ENCODE measurements around the gene PCF11.

PCF11 gene

GRCh38 chr11:83191491-83191890, 34.6 kb downstream of the PCF11 start:
- H3K9ac ChIP-seq (ENCODE audit: low read length): peak overlapping the region; percentile 99
- no peak overlapping the region for H3K27ac ChIP-seq (ENCODE audit: low read length, poor library complexity, severe bottlenecking)
- no peak overlapping the region for H4K91ac ChIP-seq (ENCODE audit: low read length)
- H2BK15ac ChIP-seq (ENCODE audit: low read depth, poor library complexity, severe bottlenecking): no peak overlapping the region
- no peaks in the 10 kb centered on the region for H3K9me3 ChIP-seq (ENCODE audit: control insufficient read depth, low read length)
- peaks cover 8% of the 10 kb centered on the region for H3K79me1 ChIP-seq (replicated peaks; ENCODE audit: low read length, poor library complexity, severe bottlenecking)
- no peak overlapping the region for H3K4me3 ChIP-seq (ENCODE audit: insufficient read depth in 1 of 2, low read depth in 1 of 2, low read length in 2 of 2)
- no peaks in the 10 kb centered on the region for H3K27me3 ChIP-seq (ENCODE audit: control insufficient read depth in 1 of 2, insufficient read depth in 1 of 2, low read length in 2 of 2)
- H2BK5ac ChIP-seq (ENCODE audit: low read depth, low read length, poor library complexity, severe bottlenecking): no peak overlapping the region
- H2BK120ac ChIP-seq (ENCODE audit: low read depth, low read length): no peak overlapping the region
- H2BK12ac ChIP-seq (ENCODE audit: low read length in 2 of 2): no peak overlapping the region
- H3K4ac ChIP-seq (ENCODE audit: low read depth in 1 of 2, low read length in 2 of 2): no peak overlapping the region
- H4K8ac ChIP-seq (ENCODE audit: low read length): no peak overlapping the region
- no peak overlapping the region for H3K14ac ChIP-seq (ENCODE audit: low read length in 2 of 2)
- no peak overlapping the region for H3K18ac ChIP-seq (ENCODE audit: low read depth in 1 of 2, low read length in 2 of 2)
- no peak for DNase-seq
- no peak overlapping the region for H2AFZ ChIP-seq (ENCODE audit: low read depth, low read length)
- H3K23ac ChIP-seq (ENCODE audit: low read length in 2 of 2): no peak overlapping the region
- H3K36me3 ChIP-seq (ENCODE audit: control insufficient read depth in 1 of 2, insufficient read depth in 2 of 2, low read depth in 1 of 2, low read length in 2 of 2): peaks cover 11 to 54% of the 10 kb centered on the region in 2 experiments
- H2AK5ac ChIP-seq (ENCODE audit: low read length, severe bottlenecking): no peak overlapping the region
- WGBS: 98% methylated on average over 5 of the region's 5 CpGs
- peaks cover 7% of the 10 kb centered on the region for H3K4me1 ChIP-seq (ENCODE audit: control insufficient read depth, insufficient read depth, low read depth, low read length)
- no peak overlapping the region for H3K4me2 ChIP-seq (ENCODE audit: low read length, poor library complexity, severe bottlenecking)

- peaks cover 11% of the 10 kb centered on the region for H3K79me1 ChIP-seq (replicated peaks; ENCODE audit: low read length, poor library complexity, severe bottlenecking)
- peaks cover 7% of the 10 kb centered on the region for H3K4me1 ChIP-seq (ENCODE audit: control insufficient read depth, insufficient read depth, low read depth, low read length)
- H3K4me2 ChIP-seq (ENCODE audit: low read length, poor library complexity, severe bottlenecking): peak overlapping the region; percentile 56
- no peak overlapping the region for H3K27ac ChIP-seq (ENCODE audit: low read length, poor library complexity, severe bottlenecking)
- no peak overlapping the region for H3K23ac ChIP-seq (ENCODE audit: low read length in 2 of 2)
- H3K14ac ChIP-seq (ENCODE audit: low read length in 2 of 2): no peak overlapping the region
- peak overlapping the region; percentile 99 for H3K9ac ChIP-seq (ENCODE audit: low read length)
- H3K18ac ChIP-seq (ENCODE audit: low read depth in 1 of 2, low read length in 2 of 2): no peak overlapping the region
- H3K27me3 ChIP-seq (ENCODE audit: control insufficient read depth in 1 of 2, insufficient read depth in 1 of 2, low read length in 2 of 2): no peaks in the 10 kb centered on the region
- WGBS: 96% methylated on average over 11 of the region's 11 CpGs
- peak overlapping the region in 1 of 2 experiments; percentile 96 for H3K4me3 ChIP-seq (ENCODE audit: insufficient read depth in 1 of 2, low read depth in 1 of 2, low read length in 2 of 2)
- no peak overlapping the region for H4K91ac ChIP-seq (ENCODE audit: low read length)
- H4K8ac ChIP-seq (ENCODE audit: low read length): no peak overlapping the region
- H2AFZ ChIP-seq (ENCODE audit: low read depth, low read length): no peak overlapping the region
- H3K4ac ChIP-seq (ENCODE audit: low read depth in 1 of 2, low read length in 2 of 2): no peak overlapping the region
- no peak overlapping the region for H2BK15ac ChIP-seq (ENCODE audit: low read depth, poor library complexity, severe bottlenecking)
- no peak for DNase-seq
- H2AK5ac ChIP-seq (ENCODE audit: low read length, severe bottlenecking): no peak overlapping the region
- no peak overlapping the region for H2BK12ac ChIP-seq (ENCODE audit: low read length in 2 of 2)
- no peaks in the 10 kb centered on the region for H3K9me3 ChIP-seq (ENCODE audit: control insufficient read depth, low read length)
- no peak overlapping the region for H2BK120ac ChIP-seq (ENCODE audit: low read depth, low read length)
- peaks cover 11 to 49% of the 10 kb centered on the region in 2 experiments for H3K36me3 ChIP-seq (ENCODE audit: control insufficient read depth in 1 of 2, insufficient read depth in 2 of 2, low read depth in 1 of 2, low read length in 2 of 2)
- H2BK5ac ChIP-seq (ENCODE audit: low read depth, low read length, poor library complexity, severe bottlenecking): no peak overlapping the region
Measured at GRCh38 chr11:83191986-83192385, 35.1 kb downstream of the PCF11 start.

- no peak for DNase-seq
- Histone ChIP-seq H3K9me3 (ENCODE audit: control insufficient read depth, low read length) (no peaks in the 10 kb centered on the region), H4K91ac (ENCODE audit: low read length) (no peak overlapping the region), H2BK15ac (ENCODE audit: low read depth, poor library complexity, severe bottlenecking) (no peak overlapping the region), H2BK120ac (ENCODE audit: low read depth, low read length) (no peak overlapping the region), H2AK5ac (ENCODE audit: low read length, severe bottlenecking) (peak overlapping the region; percentile 68), H3K14ac (ENCODE audit: low read length in 2 of 2) (no peak overlapping the region), H2BK12ac (ENCODE audit: low read length in 2 of 2) (no peak overlapping the region), H3K4me2 (ENCODE audit: low read length, poor library complexity, severe bottlenecking) (peak overlapping the region; percentile 94), H4K8ac (ENCODE audit: low read length) (no peak overlapping the region), H3K23ac (ENCODE audit: low read length in 2 of 2) (no peak overlapping the region), H3K79me1 (replicated peaks; ENCODE audit: low read length, poor library complexity, severe bottlenecking) (peaks cover 11% of the 10 kb centered on the region), H3K27ac (ENCODE audit: low read length, poor library complexity, severe bottlenecking) (no peak overlapping the region), H3K4me3 (ENCODE audit: insufficient read depth in 1 of 2, low read depth in 1 of 2, low read length in 2 of 2) (peak overlapping the region; percentile 75 to 96), H3K18ac (ENCODE audit: low read depth in 1 of 2, low read length in 2 of 2) (no peak overlapping the region), H3K9ac (ENCODE audit: low read length) (peak overlapping the region; percentile 99), H3K4ac (ENCODE audit: low read depth in 1 of 2, low read length in 2 of 2) (peak overlapping the region in 1 of 2 experiments; percentile 40), H3K27me3 (ENCODE audit: control insufficient read depth in 1 of 2, insufficient read depth in 1 of 2, low read length in 2 of 2) (no peaks in the 10 kb centered on the region), H3K4me1 (ENCODE audit: control insufficient read depth, insufficient read depth, low read depth, low read length) (peaks cover 7% of the 10 kb centered on the region), H3K36me3 (ENCODE audit: control insufficient read depth in 1 of 2, insufficient read depth in 2 of 2, low read depth in 1 of 2, low read length in 2 of 2) (peaks cover 11 to 43% of the 10 kb centered on the region in 2 experiments), H2AFZ (ENCODE audit: low read depth, low read length) (no peak overlapping the region), H2BK5ac (ENCODE audit: low read depth, low read length, poor library complexity, severe bottlenecking) (no peak overlapping the region)
- WGBS: 37% methylated on average over 8 of the region's 8 CpGs
Measured at GRCh38 chr11:83192606-83193245, 35.8 kb downstream of the PCF11 start.

- peak; percentile 99 for DNase-seq
- Histone ChIP-seq H3K27ac (ENCODE audit: low read length, poor library complexity, severe bottlenecking) (peak within 1 kb of the TSS; percentile 60), H3K9ac (ENCODE audit: low read length) (peak within 1 kb of the TSS; percentile 99), H3K4ac (ENCODE audit: low read depth in 1 of 2, low read length in 2 of 2) (peak within 1 kb of the TSS; percentile 64 to 89), H3K14ac (ENCODE audit: low read length in 2 of 2) (peak within 1 kb of the TSS; percentile 19 to 96), H2BK15ac (ENCODE audit: low read depth, poor library complexity, severe bottlenecking) (no peak within 1 kb of the TSS), H4K91ac (ENCODE audit: low read length) (peak within 1 kb of the TSS; percentile 96), H2BK5ac (ENCODE audit: low read depth, low read length, poor library complexity, severe bottlenecking) (peak within 1 kb of the TSS; percentile 8), H3K4me2 (ENCODE audit: low read length, poor library complexity, severe bottlenecking) (peak within 1 kb of the TSS; percentile 94), H3K79me1 (replicated peaks; ENCODE audit: low read length, poor library complexity, severe bottlenecking) (peaks cover 14% of the 10 kb centered on the region), H2BK12ac (ENCODE audit: low read length in 2 of 2) (peak within 1 kb of the TSS in 1 of 2 experiments; percentile 17), H3K4me1 (ENCODE audit: control insufficient read depth, insufficient read depth, low read depth, low read length) (peaks cover 7% of the 10 kb centered on the region), H2BK120ac (ENCODE audit: low read depth, low read length) (peak within 1 kb of the TSS; percentile 67), H3K27me3 (ENCODE audit: control insufficient read depth in 1 of 2, insufficient read depth in 1 of 2, low read length in 2 of 2) (no peaks in the 10 kb centered on the region), H3K4me3 (ENCODE audit: insufficient read depth in 1 of 2, low read depth in 1 of 2, low read length in 2 of 2) (peak within 1 kb of the TSS; percentile 75 to 96), H3K9me3 (ENCODE audit: control insufficient read depth, low read length) (no peaks in the 10 kb centered on the region), H2AK5ac (ENCODE audit: low read length, severe bottlenecking) (peak within 1 kb of the TSS; percentile 68), H3K36me3 (ENCODE audit: control insufficient read depth in 1 of 2, insufficient read depth in 2 of 2, low read depth in 1 of 2, low read length in 2 of 2) (peaks cover 11 to 39% of the 10 kb centered on the region in 2 experiments), H2AFZ (ENCODE audit: low read depth, low read length) (peak within 1 kb of the TSS; percentile 80), H3K18ac (ENCODE audit: low read depth in 1 of 2, low read length in 2 of 2) (peak within 1 kb of the TSS; percentile 63 to 95), H4K8ac (ENCODE audit: low read length) (peak within 1 kb of the TSS; percentile 91), H3K23ac (ENCODE audit: low read length in 2 of 2) (no peak within 1 kb of the TSS)
- under 1% methylated on average over 58 of the region's 67 CpGs for WGBS
Measured at GRCh38 chr11:83193315-83194280, 36.7 kb downstream of the PCF11 start, which contains the start of gene ANKRD42. Gene ANKRD42, plus strand, starts transcription at chr11:83193712. Its CDS starts 959 bp downstream, at chr11:83194671.

All from mesenchymal stem cell (in vitro differentiated cells and primary cell).